GM12874 (cell line): ENCODE data around the gene RHOT2.

Experiments used
- CTCF ChIP-seq: IDR thresholded peaks from 2 replicates; pipeline ENCODE4 v1.5.1; 2011; ENCODE audit warnings: low read depth, mild to moderate bottlenecking, control low read depth, low read length, moderate library complexity; ENCODE audit not compliant: insufficient read depth

The RHOT2 gene

GRCh38 chr16:723695-724094 is 55.8 kb downstream of the RHOT2 start:
- TF ChIP-seq CTCF: no peak
